GM10847 (cell line): Measurements from ENCODE around the gene ALKBH4.

Experiments used
- POLR2A ChIP-seq: IDR thresholded peaks from 2 replicates; pipeline ENCODE4 v1.6.1; 2011; ENCODE audit not compliant: insufficient read length; ENCODE audit errors: extremely low read depth

ALKBH4 gene

DNA sequence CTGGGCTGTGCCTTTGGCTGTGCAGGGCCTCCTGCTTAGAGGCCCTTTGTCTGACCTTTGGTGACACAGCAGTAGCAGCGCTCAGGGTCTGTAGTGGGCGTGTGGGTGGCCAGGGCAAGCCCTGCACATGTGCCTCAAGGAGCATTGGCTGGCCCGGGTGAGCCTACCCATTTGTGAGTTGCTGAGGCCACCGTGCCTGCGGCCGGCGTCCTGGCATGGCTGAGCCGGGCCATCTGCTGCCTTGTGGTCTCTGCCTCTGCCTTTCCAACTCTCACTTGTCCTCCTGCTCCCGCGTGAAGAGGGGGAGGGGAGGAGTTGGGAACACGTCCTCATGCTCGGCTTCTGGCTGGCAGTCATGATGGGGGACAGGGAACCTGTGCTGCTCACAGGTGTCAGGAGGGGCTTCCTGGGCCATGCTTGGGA is 40.5 kb downstream of the ALKBH4 start:
- no peak for TF ChIP-seq POLR2A

DNA sequence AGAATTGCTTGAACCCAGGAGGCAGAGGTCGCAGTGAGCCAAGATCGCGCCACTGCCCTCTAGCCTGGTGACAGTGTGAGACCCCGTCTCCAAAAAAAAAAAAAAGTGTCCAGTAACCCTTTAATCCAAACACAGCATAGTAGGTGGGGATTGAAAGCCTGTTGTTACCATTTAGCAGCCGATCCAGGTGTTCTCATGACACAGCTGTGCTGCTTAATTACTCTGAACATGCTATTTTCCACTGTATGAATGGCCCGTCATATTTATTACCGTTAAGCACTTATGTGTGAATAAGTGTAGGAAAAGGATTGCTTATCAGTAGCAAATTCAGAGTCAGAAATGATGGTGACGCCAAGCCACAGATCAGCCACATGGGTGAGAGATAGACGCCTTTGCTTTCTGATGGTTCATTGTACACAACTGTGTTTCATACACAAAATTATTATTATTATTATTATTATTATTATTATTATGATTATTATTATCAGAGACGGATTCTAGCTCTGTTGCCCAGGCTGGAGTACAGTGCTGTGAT is 42.9 kb downstream of the ALKBH4 start:
- no peak for TF ChIP-seq POLR2A

DNA sequence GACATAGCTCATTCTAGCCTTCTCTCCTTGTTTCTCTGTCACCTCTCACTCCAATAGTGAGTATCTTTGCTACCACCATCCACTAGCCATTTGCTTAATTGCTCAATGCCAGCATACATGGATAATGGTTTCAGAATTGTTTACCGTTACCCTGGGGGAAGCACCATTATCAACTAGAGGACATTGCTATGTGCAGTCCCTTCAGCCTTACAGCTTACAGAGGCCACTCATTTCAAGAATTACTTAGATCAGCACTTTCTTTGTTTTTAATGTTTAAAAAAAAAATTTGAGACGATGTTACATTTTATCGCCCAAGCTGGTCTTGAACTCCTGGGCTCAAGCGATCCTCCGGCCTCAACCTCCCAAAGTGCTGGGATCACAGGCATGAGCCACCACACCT is 46.1 kb downstream of the ALKBH4 start:
- no peak for TF ChIP-seq POLR2A

DNA sequence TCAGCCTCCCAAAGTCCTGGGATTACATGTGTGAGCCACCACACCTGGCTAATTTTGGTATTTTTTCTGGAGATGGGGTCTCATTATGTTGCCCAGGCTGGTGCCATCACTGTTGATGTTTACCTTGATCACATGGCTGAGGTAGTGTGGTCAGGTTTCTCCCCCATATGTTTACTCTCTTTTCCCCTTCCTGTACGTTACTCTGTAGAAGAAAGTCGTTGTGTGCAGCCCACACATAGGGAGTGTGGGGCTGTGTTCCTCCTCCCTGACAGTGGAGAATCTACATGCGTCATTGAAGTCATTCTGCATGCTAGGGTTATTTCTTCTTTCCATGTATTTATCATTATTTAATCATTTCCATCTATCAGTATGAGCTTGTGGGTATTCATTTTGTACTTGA is 47.6 kb downstream of the ALKBH4 start:
- no peak for TF ChIP-seq POLR2A

DNA sequence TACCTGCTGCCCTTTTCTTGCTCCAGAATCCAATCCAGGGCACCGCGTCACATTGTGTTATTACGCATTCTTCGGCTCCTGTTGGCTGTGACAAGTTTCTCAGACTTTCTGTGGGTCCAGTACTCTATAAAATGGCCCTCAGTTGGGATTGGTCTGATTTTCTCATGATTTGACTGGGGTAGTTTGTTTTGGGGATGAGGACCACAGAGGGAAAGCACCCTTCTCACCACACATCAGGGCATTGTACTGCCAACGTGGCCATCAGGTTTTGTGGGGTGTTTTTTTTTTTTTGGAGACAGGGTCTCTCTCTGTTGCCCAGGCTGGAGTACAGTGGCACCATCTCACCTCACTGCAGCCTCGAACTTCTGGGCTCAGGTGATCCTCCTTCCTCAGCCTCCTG is 48.3 kb downstream of the ALKBH4 start:
- no peak for TF ChIP-seq POLR2A

DNA sequence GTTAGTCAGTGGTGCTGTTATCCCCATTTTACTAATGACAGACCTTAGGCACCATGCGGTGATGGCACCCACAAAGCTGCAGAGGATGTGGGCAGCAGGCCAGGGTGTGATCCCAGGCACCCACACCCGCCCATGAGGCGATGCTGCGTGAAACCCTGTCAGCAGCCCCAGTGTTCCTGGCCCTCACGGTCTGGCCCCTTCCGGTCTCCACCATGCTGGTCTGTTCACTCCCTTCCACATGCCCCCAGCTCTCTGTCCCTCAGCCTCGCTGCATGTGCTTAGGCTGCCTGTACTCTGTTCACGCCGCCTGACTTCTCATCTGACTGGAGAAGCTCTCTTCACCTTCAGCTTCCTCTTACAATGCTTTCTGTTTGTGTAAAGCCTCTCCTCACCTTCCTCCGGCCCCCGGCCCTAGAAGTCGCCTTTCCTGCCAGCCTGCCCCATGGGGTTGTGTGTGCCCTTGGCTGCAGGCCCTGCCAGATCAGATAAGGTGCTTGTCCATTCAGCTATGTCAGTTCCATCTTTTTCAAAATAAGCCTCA is 48.9 kb downstream of the ALKBH4 start:
- no peak for TF ChIP-seq POLR2A

DNA sequence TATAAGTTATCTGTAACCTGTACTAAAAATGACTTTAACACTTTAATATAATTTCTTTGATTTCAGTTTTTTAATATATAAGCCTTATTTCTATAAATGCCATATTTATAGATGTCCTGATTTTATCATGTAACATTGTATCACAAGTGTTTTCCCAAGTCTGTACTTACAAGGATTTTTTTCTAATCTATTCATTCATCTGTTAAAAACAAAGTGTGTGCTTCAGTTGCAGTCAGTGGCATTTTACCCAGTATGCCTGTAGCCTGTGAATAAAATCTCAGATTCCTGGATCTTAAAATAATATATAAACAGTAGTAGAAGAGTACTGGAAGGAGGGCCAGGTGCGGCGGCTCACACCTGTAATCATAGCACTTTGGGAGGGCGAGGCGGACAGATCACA is 51.1 kb downstream of the ALKBH4 start:
- TF ChIP-seq POLR2A: no peak

DNA sequence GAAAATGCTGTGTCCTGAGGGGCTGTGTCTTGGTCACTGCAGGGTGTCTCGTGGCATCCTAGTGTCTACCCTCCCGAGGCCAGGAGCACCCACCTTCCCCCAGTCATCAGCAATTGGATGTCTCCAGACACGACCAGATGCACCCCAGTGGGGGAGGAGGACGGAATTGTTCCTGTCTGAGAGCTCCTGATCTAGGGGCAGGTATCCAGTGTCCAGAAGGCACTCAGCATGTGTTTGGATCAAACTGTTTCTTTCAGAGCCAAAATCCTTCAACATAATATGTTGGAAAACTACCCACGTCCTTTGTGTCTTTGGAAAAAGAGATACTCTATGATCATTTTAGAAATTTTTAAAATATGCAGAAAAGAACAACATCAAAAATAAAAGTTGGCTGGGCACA is 51.6 kb downstream of the ALKBH4 start:
- no peak for TF ChIP-seq POLR2A

DNA sequence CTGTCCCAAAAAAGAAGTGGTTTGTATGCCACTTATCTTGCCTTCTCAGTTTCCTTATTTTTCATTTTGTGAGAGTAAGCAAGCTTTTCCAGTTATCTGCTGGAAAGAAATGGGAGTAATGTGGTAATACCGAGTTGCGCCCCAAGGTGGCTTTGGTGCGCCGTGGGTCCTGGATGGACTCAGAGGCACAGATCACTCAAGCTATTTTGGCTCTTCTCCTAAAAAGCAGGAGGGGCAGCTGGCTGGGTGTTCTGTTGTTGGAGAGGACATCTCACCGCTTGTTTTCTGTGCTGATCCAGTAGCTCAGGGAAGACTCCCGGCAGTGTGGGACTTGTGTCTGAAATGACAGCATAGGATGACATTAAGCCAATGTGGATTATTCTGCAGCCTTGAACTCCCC is 52.1 kb downstream of the ALKBH4 start:
- no peak for TF ChIP-seq POLR2A

DNA sequence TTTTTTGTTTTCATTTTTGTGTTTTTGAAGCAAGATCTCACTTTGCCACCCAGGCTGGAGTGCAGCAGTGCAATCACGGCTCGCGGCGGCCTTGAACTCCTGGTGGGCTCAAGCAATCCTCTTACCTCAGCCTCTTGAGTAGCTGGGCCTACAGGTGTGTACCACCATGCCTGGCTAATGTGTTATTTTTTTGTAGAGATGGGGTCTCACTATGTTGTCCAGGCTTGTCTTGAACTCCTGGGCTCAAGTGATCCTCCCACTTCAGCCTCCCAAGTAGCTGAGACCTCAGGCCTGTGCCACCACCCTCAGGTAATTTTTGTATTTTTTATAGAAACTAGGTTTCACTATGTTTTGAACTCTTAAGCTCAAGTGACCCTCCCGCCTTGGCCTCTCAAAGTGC is 53.7 kb downstream of the ALKBH4 start:
- no peak for TF ChIP-seq POLR2A

DNA sequence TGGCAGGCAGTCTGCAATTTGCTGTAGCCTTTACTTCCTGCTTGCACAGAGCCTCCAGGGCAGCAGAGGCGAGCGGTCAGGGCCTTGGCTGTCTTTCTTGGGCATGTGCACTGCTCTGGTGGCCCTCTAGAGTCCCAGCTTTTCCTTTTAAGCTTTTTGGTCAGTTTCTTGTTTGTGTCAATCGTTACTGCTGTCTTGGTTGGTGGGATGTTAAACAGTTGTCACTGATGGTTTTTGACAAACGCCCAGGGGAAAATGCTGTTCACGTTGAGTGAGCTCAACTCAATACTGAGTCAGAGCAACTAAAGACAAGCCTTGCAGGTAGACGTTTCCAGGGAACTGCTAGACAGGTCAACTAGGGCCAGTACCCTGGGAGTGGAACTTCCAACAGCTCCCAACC is 54.5 kb downstream of the ALKBH4 start:
- TF ChIP-seq POLR2A: no peak

DNA sequence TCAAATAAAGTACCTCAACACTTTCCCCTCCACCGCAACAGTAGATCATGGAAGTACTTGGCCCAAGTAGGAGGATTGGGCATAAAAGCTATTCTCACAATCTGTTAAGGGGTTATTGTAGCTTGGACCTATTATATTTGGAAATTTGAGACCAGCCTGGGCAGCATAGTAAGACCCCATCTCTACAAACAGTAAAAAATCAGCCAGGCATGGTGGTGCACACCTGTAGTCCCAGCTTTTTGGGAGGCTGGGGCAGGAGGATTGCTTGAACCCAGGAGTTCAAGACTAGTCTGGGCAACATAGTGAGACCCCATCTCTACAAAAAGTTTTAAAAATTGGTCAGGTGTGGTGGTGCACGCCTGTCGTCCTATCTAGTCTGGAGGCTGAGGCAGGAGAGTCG is 55.3 kb downstream of the ALKBH4 start:
- TF ChIP-seq POLR2A: no peak

DNA sequence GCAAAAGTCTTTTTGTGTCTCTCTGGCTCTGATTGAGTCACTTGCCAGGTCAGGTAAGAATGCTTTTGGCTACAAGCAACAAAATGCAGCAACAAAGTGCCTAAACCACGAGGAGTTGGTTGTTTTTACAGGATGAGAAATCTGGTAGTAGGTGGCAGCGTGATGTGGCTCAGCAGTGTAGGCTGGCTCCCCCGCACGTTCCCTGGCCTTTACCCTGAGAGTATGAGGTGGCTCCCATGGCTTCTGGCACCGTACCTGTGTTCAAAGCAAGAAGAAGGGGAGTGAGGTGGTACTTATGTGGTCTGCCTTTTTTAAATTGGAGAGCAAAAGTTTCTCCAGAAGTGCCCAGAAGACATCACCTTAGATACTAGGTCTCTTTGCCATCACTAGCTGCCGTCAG is 56.8 kb downstream of the ALKBH4 start:
- TF ChIP-seq POLR2A: no peak
